CD4-positive, CD25-positive, alpha-beta regulatory T cell (primary cell): Measurements from ENCODE around the gene SMIM44. TPM values are rescaled to one million over a fixed set of nuclear protein-coding genes. Genes with fewer than 3 reads are reported as not detected.

Experiments
- ATAC-seq, 2 donors: fragments of 150-1000 bp; cut with Tn5 transposase; one replicate each; pipeline ENCODE4 v1.10.0; 2021; ENCODE audit warnings: low read depth in 2 of 2, moderate number of reproducible peaks in 2 of 2, moderate library complexity in 1 of 2
- DNase-seq, 3 donors: peaks; one replicate each; pipeline versions ENCODE4 v3.0.0 to v3.0.0-alpha.2; 2012 to 2022; ENCODE audit warnings: mixed read lengths in 1 of 3
- H3K27ac ChIP-seq: one replicate; pipeline ENCODE4 v1.7.0; 2013; ENCODE audit warnings: mild to moderate bottlenecking, low read length; ENCODE audit not compliant: insufficient read depth, poor library complexity, severe bottlenecking
- H3K27me3 ChIP-seq: one replicate; pipeline ENCODE4 v1.7.0; 2013; ENCODE audit warnings: low read length; ENCODE audit not compliant: control insufficient read depth, insufficient read depth
- H3K36me3 ChIP-seq: one replicate; pipeline ENCODE4 v1.7.0; 2013; ENCODE audit warnings: mild to moderate bottlenecking, low read length, moderate library complexity; ENCODE audit not compliant: control insufficient read depth, insufficient read depth
- H3K4me1 ChIP-seq: 2 replicates; pipeline ENCODE4 v1.7.0; 2013; ENCODE audit warnings: mild to moderate bottlenecking, low read length; ENCODE audit not compliant: insufficient read depth, control insufficient read depth, poor library complexity, severe bottlenecking
- H3K4me3 ChIP-seq: one replicate; pipeline ENCODE4 v1.7.0; 2013; ENCODE audit warnings: low read depth, mild to moderate bottlenecking, low read length, moderate library complexity
- H3K9me3 ChIP-seq, 2 experiments: 1 replicate in 1 of 2; 2 replicates in 1 of 2; pipeline ENCODE4 v1.7.0; 2013; ENCODE audit warnings: low read length in 2 of 2, mild to moderate bottlenecking in 1 of 2, moderate library complexity in 1 of 2; ENCODE audit not compliant: control insufficient read depth in 2 of 2
- H3K27ac Mint-ChIP-seq, 3 donors: one replicate each; pipeline ENCODE4 v1.8.0; 2020 to 2022; ENCODE audit warnings: mild to moderate bottlenecking in 3 of 3, mixed read lengths in 3 of 3, moderate library complexity in 2 of 3
- H3K27me3 Mint-ChIP-seq: one replicate; pipeline ENCODE4 v1.8.0; 2022; ENCODE audit warnings: mild to moderate bottlenecking, mixed read lengths
- H3K36me3 Mint-ChIP-seq: one replicate; pipeline ENCODE4 v1.8.0; 2020; ENCODE audit warnings: mixed read lengths
- H3K4me1 Mint-ChIP-seq, 4 donors: one replicate each; pipeline ENCODE4 v1.8.0; 2020 to 2022; ENCODE audit warnings: mixed read lengths in 4 of 4, mild to moderate bottlenecking in 1 of 4
- H3K4me3 Mint-ChIP-seq, 4 donors: one replicate each; pipeline ENCODE4 v1.8.0; 2020 to 2022; ENCODE audit warnings: mild to moderate bottlenecking in 4 of 4, mixed read lengths in 4 of 4, moderate library complexity in 3 of 4
- H3K9me3 Mint-ChIP-seq, 7 donors: one replicate each; pipeline ENCODE4 v1.8.0; 2020 to 2022; ENCODE audit warnings: mixed read lengths in 7 of 7, mild to moderate bottlenecking in 3 of 7, moderate library complexity in 2 of 7
- polyA plus RNA-seq, 4 donors: library from polyadenylated mRNA; unstranded; fragments of 300-500 nt; fragmentation: Illumina TruSeq; gene quantifications; one replicate each; pipeline ENCODE4 v1.2.3, GENCODE V29; 2021
- total RNA-seq: library from RNA; stranded (reverse); gene quantifications from one replicate; pipeline ENCODE4 v1.2.3, GENCODE V29; 2022

SMIM44 gene
- total and polyA plus RNA-seq, 5 donors from 2014 or later: not detected

GRCh38 chr19:3527238-3527910 lies 44.1 kb upstream of the SMIM44 start:
- H3K4me3 ChIP-seq: no peak overlapping the region
- no peaks in the 10 kb centered on the region for H3K4me1 Mint-ChIP-seq
- no peaks in the 10 kb centered on the region for H3K9me3 ChIP-seq
- no peak overlapping the region for H3K27ac Mint-ChIP-seq
- no peaks in the 10 kb centered on the region for H3K27me3 ChIP-seq
- H3K4me3 Mint-ChIP-seq: no peak overlapping the region
- no peaks in the 10 kb centered on the region for H3K27me3 Mint-ChIP-seq
- no peaks in the 10 kb centered on the region for H3K36me3 Mint-ChIP-seq
- no peaks in the 10 kb centered on the region for H3K9me3 Mint-ChIP-seq
- H3K4me1 ChIP-seq: no peaks in the 10 kb centered on the region
- H3K36me3 ChIP-seq: peaks cover 52% of the 10 kb centered on the region
- no peak for DNase-seq
- H3K27ac ChIP-seq: no peak overlapping the region
- no peak for ATAC-seq

DNA sequence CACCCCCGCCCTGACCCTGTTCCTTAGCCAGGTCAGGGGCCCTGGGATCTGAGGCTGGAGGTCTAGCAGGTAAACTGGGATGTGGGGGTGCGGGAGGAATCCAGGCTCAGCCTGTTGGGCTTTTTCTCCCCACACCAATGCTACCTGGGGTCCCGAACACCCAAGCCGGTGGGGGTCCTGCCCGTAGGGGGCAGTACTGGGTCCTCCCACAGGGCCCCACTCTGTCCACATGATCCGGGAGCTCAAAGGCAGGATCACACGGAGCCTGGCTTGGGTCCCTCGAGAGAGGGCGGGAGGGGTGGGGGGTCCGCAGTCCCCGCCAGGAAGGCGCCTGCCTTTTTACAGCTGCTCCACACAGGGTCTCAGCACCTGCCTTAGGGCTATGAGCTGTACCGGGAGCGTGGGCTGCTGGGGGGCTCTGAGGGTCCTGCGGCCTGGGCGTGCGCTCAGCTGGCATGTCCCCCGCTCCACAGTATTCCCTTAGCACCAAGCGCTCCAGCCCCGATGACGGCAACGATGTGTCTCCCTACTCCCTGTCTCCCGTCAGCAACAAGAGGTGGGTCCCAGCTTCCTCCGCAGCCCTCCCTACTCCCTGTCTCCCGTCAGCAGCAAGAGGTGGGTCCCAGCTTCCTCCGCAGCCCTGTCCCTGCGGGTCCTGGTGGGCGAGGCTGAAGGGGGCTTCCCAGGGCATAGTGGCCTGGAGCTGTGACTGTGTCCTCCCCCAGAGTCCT lies 43.4 kb upstream of the SMIM44 start:
- Histone ChIP-seq H3K9me3 (no peaks in the 10 kb centered on the region), H3K27me3 (no peaks in the 10 kb centered on the region), H3K27ac (no peak overlapping the region), H3K4me3 (no peak overlapping the region), H3K4me1 (no peaks in the 10 kb centered on the region), H3K36me3 (peaks cover 54% of the 10 kb centered on the region)
- H3K27me3 Mint-ChIP-seq: no peaks in the 10 kb centered on the region
- H3K27ac Mint-ChIP-seq: no peak overlapping the region
- no peaks in the 10 kb centered on the region for H3K36me3 Mint-ChIP-seq
- ATAC-seq (no peak), DNase-seq (no peak)
- no peaks in the 10 kb centered on the region for H3K9me3 Mint-ChIP-seq
- no peak overlapping the region for H3K4me3 Mint-ChIP-seq
- H3K4me1 Mint-ChIP-seq: no peaks in the 10 kb centered on the region

- Mint-ChIP-seq H3K36me3 (peaks cover 4% of the 10 kb centered on the region), H3K27ac (no peak overlapping the region), H3K4me3 (no peak overlapping the region), H3K27me3 (no peaks in the 10 kb centered on the region), H3K9me3 (no peaks in the 10 kb centered on the region), H3K4me1 (peaks cover 0 to 4% (median 2%) of the 10 kb centered on the region in 4 donors)
- ATAC-seq (no peak), DNase-seq (no peak)
- no peak overlapping the region for H3K27ac ChIP-seq
- H3K4me1 ChIP-seq: no peaks in the 10 kb centered on the region
- H3K9me3 ChIP-seq: no peaks in the 10 kb centered on the region
- no peak overlapping the region for H3K4me3 ChIP-seq
- H3K36me3 ChIP-seq: peaks cover 46% of the 10 kb centered on the region
- no peaks in the 10 kb centered on the region for H3K27me3 ChIP-seq
Observed at GRCh38 chr19:3524904-3525451, 41.7 kb upstream of the SMIM44 start.

GRCh38 chr19:3524078-3524842 lies 41.0 kb upstream of the SMIM44 start:
- Mint-ChIP-seq H3K36me3 (peaks cover 4% of the 10 kb centered on the region), H3K4me1 (peaks cover 0 to 4% (median 2%) of the 10 kb centered on the region in 4 donors), H3K9me3 (no peaks in the 10 kb centered on the region), H3K27ac (no peak overlapping the region), H3K4me3 (no peak overlapping the region), H3K27me3 (no peaks in the 10 kb centered on the region)
- DNase-seq (no peak), ATAC-seq (no peak)
- peaks cover 53% of the 10 kb centered on the region for H3K36me3 ChIP-seq
- H3K4me3 ChIP-seq: no peak overlapping the region
- H3K27ac ChIP-seq: no peak overlapping the region
- H3K4me1 ChIP-seq: no peaks in the 10 kb centered on the region
- no peaks in the 10 kb centered on the region for H3K9me3 ChIP-seq
- H3K27me3 ChIP-seq: no peaks in the 10 kb centered on the region

DNA sequence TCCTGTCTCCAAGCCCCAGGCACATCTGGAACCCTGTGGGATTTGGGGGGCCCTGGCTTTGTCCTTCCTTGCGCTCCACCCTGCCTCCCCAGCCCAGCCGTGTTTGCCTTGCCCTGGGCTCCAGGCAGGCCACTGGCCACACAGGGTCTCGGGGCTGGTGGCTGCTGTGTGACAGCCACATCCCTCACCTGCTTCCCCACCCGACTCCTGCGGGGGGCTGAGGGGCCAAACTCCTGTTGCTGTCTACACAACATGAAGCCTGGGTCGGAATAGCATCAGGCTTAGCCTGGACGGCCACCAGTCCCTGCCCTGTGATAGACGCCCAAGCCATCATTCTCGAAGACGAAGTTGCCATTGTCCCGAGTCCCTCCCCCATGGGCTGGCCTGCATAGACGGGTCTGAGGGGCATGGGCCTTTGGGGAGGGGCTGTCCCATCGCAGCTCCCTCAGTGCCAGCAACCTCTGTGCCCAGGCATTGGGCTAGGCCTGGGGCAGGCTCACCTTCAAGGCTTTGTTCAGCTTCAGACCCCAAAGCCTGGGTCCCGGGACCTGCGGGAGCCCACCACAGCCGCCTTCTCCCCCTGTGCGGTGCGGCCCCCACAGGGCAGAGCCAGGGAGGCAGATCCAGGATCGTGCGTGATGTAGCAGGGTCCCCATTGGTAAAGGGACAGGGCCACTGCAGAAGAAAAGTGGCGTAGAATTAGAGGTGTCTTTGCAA lies 40.3 kb upstream of the SMIM44 start:
- H3K9me3 Mint-ChIP-seq: no peaks in the 10 kb centered on the region
- H3K4me1 Mint-ChIP-seq: peaks cover 0 to 5% (median 2%) of the 10 kb centered on the region in 4 donors
- Histone ChIP-seq H3K27me3 (no peaks in the 10 kb centered on the region), H3K27ac (no peak overlapping the region), H3K4me1 (no peaks in the 10 kb centered on the region), H3K4me3 (no peak overlapping the region), H3K36me3 (peaks cover 54% of the 10 kb centered on the region), H3K9me3 (no peaks in the 10 kb centered on the region)
- no peaks in the 10 kb centered on the region for H3K27me3 Mint-ChIP-seq
- DNase-seq (no peak), ATAC-seq (no peak)
- H3K4me3 Mint-ChIP-seq: no peak overlapping the region
- H3K36me3 Mint-ChIP-seq: peaks cover 4% of the 10 kb centered on the region
- H3K27ac Mint-ChIP-seq: no peak overlapping the region

DNA sequence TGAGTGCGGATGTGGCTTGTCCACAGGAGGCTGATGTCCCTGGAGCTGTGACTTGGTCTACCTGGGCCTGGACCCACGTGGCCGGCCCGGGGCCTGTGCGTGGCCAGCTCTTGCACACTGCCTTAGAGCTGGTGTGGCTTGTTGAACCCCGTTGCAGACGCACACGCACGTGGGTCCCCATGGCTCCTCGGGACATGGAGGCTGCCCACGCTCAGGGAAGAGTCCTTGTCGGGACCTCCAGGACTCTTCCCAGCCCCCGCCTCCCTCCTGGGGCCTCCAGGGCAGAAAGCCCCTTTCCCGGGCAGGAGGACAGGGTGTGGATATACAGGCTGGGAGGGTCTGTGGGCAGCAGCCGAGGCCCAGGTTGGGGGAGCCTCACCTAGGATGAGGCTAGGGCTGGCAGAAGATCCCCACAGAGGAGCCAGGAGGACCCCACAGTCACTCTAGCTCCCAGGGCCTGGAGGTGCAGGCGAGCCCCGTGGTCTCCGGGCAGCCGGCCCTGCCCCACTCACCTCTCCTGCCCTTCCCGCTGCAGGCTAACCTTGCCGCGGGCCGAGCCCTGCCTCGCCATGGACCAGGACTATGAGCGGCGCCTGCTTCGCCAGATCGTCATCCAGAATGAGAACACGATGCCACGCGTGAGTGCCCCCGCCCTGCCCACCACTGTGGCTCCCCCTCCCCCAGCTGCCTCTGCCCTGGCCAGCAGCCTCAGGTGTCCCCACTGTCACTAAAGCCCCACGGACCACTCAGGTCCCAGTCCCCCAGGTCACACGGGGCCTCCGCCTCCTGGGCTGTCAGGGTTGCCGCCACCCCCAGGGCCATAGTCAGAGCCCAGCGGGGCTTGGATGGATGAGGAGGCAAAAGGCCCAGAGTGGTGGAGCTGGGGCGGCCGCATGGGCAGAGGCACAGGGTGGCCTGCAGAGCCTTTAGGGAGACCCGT lies 39.5 kb upstream of the SMIM44 start:
- Histone ChIP-seq H3K4me3 (no peak overlapping the region), H3K27me3 (no peaks in the 10 kb centered on the region), H3K36me3 (peaks cover 50% of the 10 kb centered on the region), H3K27ac (no peak overlapping the region), H3K4me1 (no peaks in the 10 kb centered on the region), H3K9me3 (no peaks in the 10 kb centered on the region)
- no peaks in the 10 kb centered on the region for H3K27me3 Mint-ChIP-seq
- H3K36me3 Mint-ChIP-seq: peaks cover 4% of the 10 kb centered on the region
- H3K4me1 Mint-ChIP-seq: peaks cover 0 to 13% (median 5%) of the 10 kb centered on the region in 4 donors
- DNase-seq: no peak
- no peak overlapping the region for H3K27ac Mint-ChIP-seq
- no peaks in the 10 kb centered on the region for H3K9me3 Mint-ChIP-seq
- ATAC-seq: no peak
- no peak overlapping the region for H3K4me3 Mint-ChIP-seq
